VCaP (cell line): ENCODE data around the gene F8.
"Not testable (repeated sequence)": the region's sequence is repeated elsewhere in the genome, so short reads cannot be mapped to it uniquely, and the experiment has no call there.

Source experiments
- H3K27ac ChIP-seq: fragments of 450-650 bp; 2 replicates; pipeline ENCODE4 v1.5.1; 2017
- TF ChIP-seq, protein P1 (sequence below): fragments of 450-650 bp; conservative IDR thresholded peaks from 2 replicates; pipeline ENCODE4 v1.5.1; 2017; ENCODE audit warnings: mild to moderate bottlenecking, moderate library complexity

The F8 gene

DNA sequence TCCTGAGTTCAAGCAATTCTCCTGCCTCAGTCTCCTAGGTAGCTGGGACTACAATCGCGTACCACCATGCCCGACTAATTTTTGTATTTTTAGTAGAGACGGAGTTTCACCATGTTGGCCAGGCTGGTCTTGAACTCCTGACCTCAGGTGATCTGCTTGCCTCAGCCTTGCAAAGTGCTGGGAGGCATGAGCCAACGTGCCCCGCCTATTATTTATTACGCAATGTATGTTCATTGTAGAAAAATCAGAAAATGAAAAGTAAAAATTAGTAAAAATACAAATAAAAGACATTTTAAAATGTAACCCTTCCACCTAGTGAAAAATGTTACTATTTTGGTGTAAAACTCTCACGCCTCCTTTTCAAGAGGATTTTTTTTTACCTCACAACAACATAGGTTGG is 122.2 kb downstream of the F8 start:
- no peak overlapping the region for H3K27ac ChIP-seq
- TF ChIP-seq, protein P1, sequence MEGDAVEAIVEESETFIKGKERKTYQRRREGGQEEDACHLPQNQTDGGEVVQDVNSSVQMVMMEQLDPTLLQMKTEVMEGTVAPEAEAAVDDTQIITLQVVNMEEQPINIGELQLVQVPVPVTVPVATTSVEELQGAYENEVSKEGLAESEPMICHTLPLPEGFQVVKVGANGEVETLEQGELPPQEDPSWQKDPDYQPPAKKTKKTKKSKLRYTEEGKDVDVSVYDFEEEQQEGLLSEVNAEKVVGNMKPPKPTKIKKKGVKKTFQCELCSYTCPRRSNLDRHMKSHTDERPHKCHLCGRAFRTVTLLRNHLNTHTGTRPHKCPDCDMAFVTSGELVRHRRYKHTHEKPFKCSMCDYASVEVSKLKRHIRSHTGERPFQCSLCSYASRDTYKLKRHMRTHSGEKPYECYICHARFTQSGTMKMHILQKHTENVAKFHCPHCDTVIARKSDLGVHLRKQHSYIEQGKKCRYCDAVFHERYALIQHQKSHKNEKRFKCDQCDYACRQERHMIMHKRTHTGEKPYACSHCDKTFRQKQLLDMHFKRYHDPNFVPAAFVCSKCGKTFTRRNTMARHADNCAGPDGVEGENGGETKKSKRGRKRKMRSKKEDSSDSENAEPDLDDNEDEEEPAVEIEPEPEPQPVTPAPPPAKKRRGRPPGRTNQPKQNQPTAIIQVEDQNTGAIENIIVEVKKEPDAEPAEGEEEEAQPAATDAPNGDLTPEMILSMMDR = no peak

DNA sequence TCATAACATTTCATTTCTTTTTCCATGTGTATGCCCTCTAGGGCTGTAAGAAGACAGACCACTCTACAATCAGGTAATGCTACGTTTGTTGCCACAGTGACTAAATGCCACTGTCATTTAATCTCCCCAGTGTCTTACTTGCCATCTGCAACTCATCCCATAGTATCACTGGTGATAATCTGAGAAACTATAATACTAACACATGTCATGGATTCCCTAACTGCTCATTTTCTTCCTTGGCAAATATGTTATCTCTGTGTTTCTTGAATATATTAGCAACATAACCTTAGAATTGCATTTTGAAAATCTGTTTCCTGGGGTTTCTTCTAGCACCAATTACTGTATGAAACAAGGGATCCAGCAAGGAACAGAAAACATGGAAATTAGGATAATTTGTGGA is 130.2 kb downstream of the F8 start:
- TF ChIP-seq, protein P1 = no peak
- H3K27ac ChIP-seq = no peak overlapping the region

DNA sequence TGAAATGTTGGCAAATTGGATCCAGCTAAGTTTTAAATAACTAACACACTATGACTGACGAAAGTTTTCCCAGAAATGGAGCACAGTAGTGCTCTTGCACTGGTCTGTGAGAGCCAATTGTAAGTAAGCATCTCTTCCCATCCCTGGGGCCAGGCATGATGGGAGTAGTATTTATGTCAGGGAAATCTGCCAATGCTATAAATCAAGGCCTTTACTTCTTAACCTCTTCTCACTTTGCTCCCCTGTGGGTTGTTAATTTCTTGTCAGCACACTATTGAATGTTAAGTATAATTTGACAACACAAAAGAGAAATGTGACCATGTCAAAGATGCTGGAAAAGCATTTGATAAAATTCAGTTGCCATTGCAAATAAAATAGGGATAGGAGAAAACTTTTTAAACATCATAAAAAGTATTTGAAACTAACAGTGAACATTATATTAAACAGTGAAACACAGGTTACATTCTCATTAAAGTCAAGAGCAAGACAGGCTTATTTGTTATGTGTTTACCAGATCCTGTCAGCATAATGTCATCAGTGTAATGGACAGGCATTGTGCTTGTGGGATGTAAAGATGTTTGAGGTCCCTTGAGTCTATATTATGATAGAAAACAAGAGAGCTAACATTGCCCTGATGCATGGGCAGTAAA is 131.4 kb downstream of the F8 start:
- no peak overlapping the region for H3K27ac ChIP-seq
- TF ChIP-seq, protein P1 = no peak

GRCh38 chrX:154886789-154887221 is 135.7 kb downstream of the F8 start:
- not testable (repeated sequence) for H3K27ac ChIP-seq

DNA sequence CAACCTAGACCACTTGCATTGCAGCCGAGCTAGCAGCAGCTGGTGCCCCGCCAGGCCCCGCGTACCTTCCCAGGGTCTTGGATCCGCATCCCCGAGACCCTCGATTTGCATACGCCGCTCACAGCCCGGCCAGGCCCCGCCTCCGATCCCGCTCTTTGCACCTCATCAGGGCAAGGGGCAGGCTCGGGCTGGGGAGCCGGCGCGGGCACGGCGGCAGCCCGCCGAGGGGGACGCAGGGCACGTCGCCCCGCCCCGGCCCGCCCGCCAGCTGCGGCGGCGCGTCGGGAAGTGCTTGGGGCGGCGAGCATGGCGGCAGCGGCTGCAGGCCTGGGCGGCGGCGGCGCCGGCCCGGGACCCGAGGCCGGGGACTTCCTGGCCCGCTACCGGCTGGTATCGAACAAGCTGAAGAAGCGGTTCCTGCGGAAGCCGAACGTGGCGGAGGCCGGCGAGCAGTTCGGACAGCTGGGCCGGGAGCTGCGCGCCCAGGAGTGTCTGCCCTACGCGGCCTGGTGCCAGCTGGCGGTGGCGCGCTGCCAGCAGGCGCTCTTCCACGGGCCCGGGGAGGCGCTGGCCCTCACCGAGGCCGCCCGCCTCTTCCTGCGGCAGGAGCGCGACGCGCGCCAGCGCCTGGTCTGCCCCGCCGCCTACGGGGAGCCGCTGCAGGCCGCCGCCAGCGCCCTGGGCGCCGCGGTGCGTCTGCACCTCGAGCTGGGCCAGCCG is 136.3 kb downstream of the F8 start, which contains the start of gene F8A1:
TSS of gene F8A1 (plus strand) at position 287 of the 720 bp plus-strand sequence. CDS start at position 307, 20 bp downstream.
- H3K27ac ChIP-seq = not testable (repeated sequence)

- H3K27ac ChIP-seq = not testable (repeated sequence)
Measured at GRCh38 chrX:154885549-154885948, 137.0 kb downstream of the F8 start.

- H3K27ac ChIP-seq = not testable (repeated sequence)
Measured at GRCh38 chrX:154885057-154885456, 137.5 kb downstream of the F8 start.

- H3K27ac ChIP-seq = not testable (repeated sequence)
Measured at GRCh38 chrX:154884069-154884468, 138.5 kb downstream of the F8 start.

DNA sequence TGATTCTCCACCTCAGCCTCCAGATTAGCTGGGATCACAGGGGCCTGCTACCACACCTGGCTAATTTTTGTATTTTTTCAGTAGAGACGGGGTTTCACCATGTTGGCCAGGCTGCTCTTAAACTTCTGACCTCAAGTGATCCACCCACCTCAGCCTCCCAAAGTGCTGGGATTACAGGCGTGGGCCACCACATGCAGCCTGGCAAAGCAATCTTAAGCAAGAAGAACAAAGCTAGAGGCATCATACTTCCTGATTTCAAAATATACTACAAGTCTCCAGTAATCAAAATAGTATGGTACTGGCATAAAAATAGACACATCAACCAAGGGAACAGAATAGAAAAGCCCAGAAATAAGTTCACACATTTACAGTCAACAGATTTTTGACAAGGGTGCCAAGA is 149.2 kb downstream of the F8 start:
- H3K27ac ChIP-seq = no peak overlapping the region
- TF ChIP-seq, protein P1 = no peak

- not testable (repeated sequence) for H3K27ac ChIP-seq
Measured at GRCh38 chrX:154868522-154868921, 154.0 kb downstream of the F8 start.

GRCh38 chrX:154855256-154855655 is 167.3 kb downstream of the F8 start:
- H3K27ac ChIP-seq = no peak overlapping the region
- TF ChIP-seq, protein P1 = no peak
